Lower leg skin (tissue), 3 donors: ENCODE measurements around the gene PNLDC1.

Source experiments
- CTCF ChIP-seq, 3 donors: fragments of 450-650 bp; IDR thresholded peaks; one replicate each; pipeline ENCODE4 v1.5.1; 2016; ENCODE audit warnings: antibody characterized with exemption in 3 of 3, mild to moderate bottlenecking in 3 of 3, moderate library complexity in 2 of 3
- POLR2A ChIP-seq, 2 donors: fragments of 450-650 bp; IDR thresholded peaks; one replicate each; pipeline ENCODE4 v1.6.1; 2016 to 2017; ENCODE audit warnings: antibody characterized with exemption in 2 of 2, mild to moderate bottlenecking in 1 of 2, moderate library complexity in 1 of 2

GRCh38 chr6:159831373-159831679 is 31.2 kb downstream of the PNLDC1 start:
- TF ChIP-seq POLR2A (IDR thresholded peaks at IDR 0.05): no peak
- TF ChIP-seq CTCF (IDR thresholded peaks at IDR 0.05): no peak
